H1 (cell line): ENCODE measurements around the gene PPIA. TPM values are rescaled to one million over a fixed set of nuclear protein-coding genes. Genes with fewer than 3 reads are reported as not detected.

Source experiments
- BRCA1 ChIP-seq: IDR thresholded peaks from 2 replicates; pipeline ENCODE4 v1.6.1; 2012; ENCODE audit warnings: low read depth, low read length, improper control_type of control experiment
- CEBPB ChIP-seq: IDR thresholded peaks from 2 replicates; pipeline ENCODE4 v1.6.1; 2012; ENCODE audit warnings: low read depth, low read length
- CHD2 ChIP-seq: IDR thresholded peaks from 2 replicates; pipeline ENCODE4 v1.6.1; 2012; ENCODE audit warnings: low read length, improper control_type of control experiment
- CHD7 ChIP-seq: fragments of 300-600 bp; sonication (generic); IDR thresholded peaks from 2 replicates; pipeline ENCODE4 v1.7.1; 2012; ENCODE audit warnings: low read length, moderate library complexity, mild to moderate bottlenecking, inconsistent platforms; ENCODE audit not compliant: insufficient replicate concordance
- JUND ChIP-seq: IDR thresholded peaks from 2 replicates; pipeline ENCODE4 v1.6.1; 2011; ENCODE audit warnings: mild to moderate bottlenecking, improper control_type of control experiment, low read length
- KDM4A ChIP-seq: IDR thresholded peaks from one replicate; pipeline ENCODE4 v1.7.1; 2012; ENCODE audit warnings: low read depth, mild to moderate bottlenecking, moderate library complexity, low read length, inconsistent platforms; ENCODE audit not compliant: severe bottlenecking
- KDM5A ChIP-seq: fragments of 200-600 bp; IDR thresholded peaks from 2 replicates; pipeline ENCODE4 v1.7.1; 2012; ENCODE audit warnings: mild to moderate bottlenecking, low read length, inconsistent platforms, mixed read lengths
- SRF ChIP-seq: IDR thresholded peaks from 2 replicates; pipeline ENCODE4 v1.6.1; 2011; ENCODE audit warnings: mild to moderate bottlenecking, low read depth, low read length, moderate library complexity
- SUZ12 ChIP-seq: fragments of 200-600 bp; sonication (generic); IDR thresholded peaks from 2 replicates; pipeline ENCODE4 v1.6.1; 2012; ENCODE audit warnings: mild to moderate bottlenecking, inconsistent platforms, low read length, moderate library complexity, mixed read lengths
- TAF1 ChIP-seq: IDR thresholded peaks from 2 replicates; pipeline ENCODE4 v1.6.1; 2011; ENCODE audit warnings: mild to moderate bottlenecking, low read depth, low read length
- TAF7 ChIP-seq: optimal IDR thresholded peaks from 2 replicates; pipeline ENCODE3; 2011; ENCODE audit warnings: low read depth, mild to moderate bottlenecking, inconsistent platforms, low read length, moderate library complexity, borderline replicate concordance
- polyA plus RNA-seq, 7 experiments: library from polyadenylated mRNA; depleted of rRNA in 3 of 7; stranded (reverse) in 5 of 7; unstranded in 2 of 7; fragments of >200 nt in 5 of 7; fragments of 200-250 nt in 2 of 7; gene quantifications; 1 replicate in 5 of 7; 2 replicates in 1 of 7; 4 replicates in 1 of 7; pipeline versions ENCODE4 v1.2.1 to v1.2.3, GENCODE V29; 2011 to 2013; ENCODE audit warnings: missing spikeins in 2 of 7, mixed read lengths in 2 of 7
- total RNA-seq: library from RNA; stranded (reverse); fragmentation: NEBNext Ultra II Directional; extraction: Animal tissue kit (Norgen Biotek cat#: 25700); gene quantifications from 2 replicates; pipeline ENCODE4 v1.2.1, GENCODE V29; 2021

Gene PPIA
- total and polyA plus RNA-seq, 2 of the 8 experiments (the other 6 are each of a cell fraction or from before 2014, with no cell fraction given), result 2,865 to 5,394 TPM

GRCh38 chr7:44847920-44848634 lies 51.6 kb downstream of the PPIA start, which contains the start of gene H2AZ2 (continued):
- 0 out of 2 replicates have a peak, but pooled peaks have one; percentile 17 for TF ChIP-seq SRF
- peak; percentile 96 for TF ChIP-seq TAF1
- no peak for TF ChIP-seq CEBPB
- TF ChIP-seq CHD7, result no peak
- TF ChIP-seq SUZ12, result no peak
- TF ChIP-seq TAF7, result peak; percentile 89
- TF ChIP-seq JUND, result no peak; the same call in 1 of the 2 replicates
- peak; percentile 52 for TF ChIP-seq KDM4A
- TF ChIP-seq KDM5A, result no peak
- no peak for TF ChIP-seq BRCA1
- peak; percentile 96 for TF ChIP-seq CHD2
